NOMO-1 (cell line): ENCODE results near the gene PRKCA.

Experiments
- DNase-seq, 2 experiments: peaks; one replicate each; lab custom pipeline; 2025; ENCODE audit not compliant: unreplicated experiment in 2 of 2; lab: John Stamatoyannopoulos, UW

Gene PRKCA

DNA sequence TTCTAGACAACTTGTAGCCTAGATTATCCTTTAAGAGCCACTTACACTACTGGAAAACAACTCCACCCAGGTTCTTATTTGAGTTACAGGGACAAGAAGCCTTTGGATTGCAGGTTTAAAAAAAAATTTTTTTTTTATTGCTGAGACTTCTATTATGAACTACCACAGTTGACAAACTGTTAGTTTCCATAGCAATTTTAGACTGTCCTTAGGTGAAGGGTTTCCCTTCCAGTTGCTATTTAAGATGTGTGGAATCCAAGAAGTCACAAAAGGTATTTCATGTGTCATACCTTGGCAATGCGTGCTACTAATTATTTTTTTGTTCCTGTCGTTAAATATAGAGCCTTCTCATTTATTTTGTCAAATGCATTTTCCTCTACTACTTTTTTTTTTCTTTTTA is 253.2 kb downstream of the PRKCA start:
- no peak for DNase-seq

DNA sequence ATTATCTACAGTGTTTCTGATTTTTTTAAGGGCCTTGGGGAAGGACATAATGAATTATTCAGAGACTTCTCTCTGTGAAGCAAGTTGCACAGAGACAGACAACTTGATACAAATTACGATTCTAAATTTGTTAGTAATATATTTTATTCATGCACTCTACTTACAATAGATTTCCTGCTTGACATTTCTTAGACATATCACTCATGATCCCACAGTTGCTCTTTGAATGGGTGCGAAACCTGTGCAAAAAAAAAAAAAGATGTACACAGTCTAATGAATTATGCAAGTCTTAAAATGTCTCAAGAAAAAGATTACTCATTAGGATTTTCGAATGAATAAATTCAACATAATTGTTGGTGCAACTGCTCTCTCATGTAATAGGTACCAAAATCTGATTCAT is 254.8 kb downstream of the PRKCA start:
- no peak for DNase-seq

DNA sequence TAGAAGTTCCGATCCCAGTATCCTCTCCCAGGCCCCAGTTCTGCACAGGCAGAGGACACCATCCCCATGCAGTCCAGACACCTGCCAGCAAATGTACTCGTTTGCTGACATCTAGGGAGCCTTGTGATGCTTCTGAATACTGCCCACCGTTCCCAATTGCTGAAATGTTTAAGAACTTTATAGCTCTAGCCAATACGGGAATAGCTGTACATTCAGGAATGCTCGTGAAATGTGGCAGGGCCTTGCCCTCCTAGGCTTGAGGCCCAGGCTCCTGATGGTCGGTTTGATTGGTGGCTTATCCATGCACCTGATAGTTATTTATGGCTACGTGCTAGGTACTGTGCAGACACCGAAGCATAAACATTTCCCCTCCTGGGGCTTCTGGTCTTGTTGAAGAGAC is 255.5 kb downstream of the PRKCA start:
- DNase-seq: no peak

DNA sequence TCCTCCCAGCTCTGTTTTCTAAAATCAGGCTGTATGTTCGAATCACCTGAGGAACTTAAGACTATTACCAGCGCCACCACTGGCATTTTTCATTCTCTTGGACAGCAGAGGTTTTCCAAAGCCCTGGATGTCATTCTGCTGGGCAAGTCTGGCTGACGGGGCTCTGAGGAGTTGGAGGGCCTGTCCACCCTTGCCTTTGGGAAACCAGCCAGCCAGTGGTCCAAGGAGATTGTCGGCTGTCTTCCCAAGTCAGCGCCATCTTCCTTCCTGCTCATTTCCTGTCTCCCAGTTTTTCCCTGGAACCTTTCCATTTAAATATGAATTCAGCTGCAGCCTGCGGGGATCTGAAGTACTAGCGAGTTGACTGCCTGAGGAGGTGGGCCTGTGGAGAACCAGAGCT is 258.3 kb downstream of the PRKCA start:
- DNase-seq: no peak

DNA sequence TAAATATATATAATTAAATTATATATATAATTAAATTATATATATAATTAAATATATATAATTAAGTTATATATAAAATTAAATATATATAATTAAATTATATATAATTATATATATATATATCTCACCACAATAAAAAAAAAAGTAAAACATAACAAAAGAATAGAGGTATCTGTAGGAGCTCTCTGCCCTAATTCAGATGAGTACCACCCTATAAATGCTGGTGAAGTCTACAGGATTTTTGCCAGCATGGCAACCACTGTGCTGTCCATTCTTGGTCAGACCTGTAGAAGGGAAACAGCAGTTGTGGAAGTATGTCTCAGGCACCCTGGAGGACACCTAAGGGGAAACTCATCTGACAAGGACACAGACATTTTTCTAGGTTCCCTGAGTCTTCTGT is 259.7 kb downstream of the PRKCA start:
- no peak for DNase-seq

DNA sequence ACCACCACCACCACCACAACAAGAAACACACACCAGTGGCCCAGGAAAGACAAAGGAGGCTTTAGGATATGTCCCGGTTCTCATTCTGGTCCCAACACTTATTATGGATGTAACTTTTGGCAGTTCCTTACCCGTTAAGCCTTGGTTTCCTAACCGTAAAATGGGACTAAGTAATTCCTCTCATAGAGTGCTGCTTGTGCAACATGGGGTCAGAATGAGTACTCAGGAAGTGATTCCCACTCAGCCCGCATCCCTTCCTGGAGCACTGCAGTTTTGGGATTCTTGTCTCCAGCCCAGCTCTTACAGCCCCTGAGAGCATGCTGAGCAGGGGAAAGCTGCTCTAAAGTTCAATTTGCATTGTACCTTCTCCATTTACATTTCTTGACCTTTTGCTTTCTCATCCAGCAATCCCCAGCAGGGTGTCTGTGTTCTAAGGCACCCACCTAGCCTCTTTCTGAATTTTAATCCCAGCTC is 262.6 kb downstream of the PRKCA start:
- no peak for DNase-seq

DNA sequence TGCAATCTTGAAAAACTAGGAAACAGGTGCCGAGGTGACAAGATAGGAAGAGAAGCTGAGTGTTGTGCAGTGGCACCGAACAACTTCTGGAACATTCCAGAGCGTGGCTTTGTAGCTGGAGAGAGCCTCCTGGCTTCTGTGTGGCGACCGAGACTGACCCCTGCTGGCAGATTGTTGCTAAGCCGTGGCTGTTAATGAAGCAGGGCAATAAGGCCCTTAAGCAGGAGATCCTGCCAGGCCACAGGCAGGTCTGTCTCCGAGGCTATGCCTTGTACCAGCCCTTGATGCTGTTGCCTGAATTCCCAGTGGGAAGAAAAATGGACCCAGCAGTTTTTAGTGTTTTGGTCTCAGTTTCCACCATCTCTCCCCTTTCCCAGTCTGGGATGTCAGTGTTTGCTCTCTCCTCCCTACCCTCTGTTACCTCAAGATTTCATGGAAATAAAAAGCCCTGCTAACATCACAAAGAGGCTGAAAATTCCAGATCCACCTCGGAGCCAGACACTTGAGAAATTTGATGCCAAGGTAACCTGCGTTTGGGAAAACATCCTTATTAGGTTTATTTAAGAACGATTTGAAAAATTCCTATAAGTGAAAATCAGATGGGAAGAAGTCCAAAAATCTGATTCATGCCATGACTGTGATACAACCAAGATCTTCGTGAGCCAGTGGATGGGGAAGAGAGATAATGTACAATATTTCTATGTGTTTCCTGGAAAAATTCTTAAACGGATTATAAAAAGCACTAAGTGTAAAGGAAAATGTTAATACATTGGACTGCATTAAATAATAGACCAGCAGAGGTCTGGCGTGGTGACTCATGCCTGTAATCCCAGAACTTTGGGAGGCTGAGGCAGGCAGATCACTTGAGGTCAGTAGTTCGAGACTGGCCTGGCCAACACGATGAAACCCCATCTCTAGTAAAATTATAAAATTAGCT is 265.1 kb downstream of the PRKCA start:
- peak; percentile 61 to 68 for DNase-seq

DNA sequence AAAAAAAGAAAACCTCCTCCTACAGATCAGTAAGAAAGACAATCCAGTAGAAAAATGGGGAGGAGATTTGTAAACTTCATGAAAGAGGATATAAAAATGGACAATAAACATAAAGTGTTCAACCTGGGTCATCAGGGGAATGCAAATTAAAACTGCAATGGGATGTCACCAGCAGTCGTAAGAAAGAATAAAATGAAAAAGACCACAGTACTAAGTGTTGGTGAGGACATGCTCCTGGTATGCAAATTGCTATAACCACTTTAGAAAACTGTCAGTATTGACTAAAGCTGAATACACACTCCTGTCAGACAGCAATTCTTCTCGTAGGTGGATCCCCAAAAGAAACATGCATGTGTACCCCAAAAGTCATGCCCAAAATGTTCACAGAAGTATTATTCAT is 267.2 kb downstream of the PRKCA start:
- DNase-seq: no peak

DNA sequence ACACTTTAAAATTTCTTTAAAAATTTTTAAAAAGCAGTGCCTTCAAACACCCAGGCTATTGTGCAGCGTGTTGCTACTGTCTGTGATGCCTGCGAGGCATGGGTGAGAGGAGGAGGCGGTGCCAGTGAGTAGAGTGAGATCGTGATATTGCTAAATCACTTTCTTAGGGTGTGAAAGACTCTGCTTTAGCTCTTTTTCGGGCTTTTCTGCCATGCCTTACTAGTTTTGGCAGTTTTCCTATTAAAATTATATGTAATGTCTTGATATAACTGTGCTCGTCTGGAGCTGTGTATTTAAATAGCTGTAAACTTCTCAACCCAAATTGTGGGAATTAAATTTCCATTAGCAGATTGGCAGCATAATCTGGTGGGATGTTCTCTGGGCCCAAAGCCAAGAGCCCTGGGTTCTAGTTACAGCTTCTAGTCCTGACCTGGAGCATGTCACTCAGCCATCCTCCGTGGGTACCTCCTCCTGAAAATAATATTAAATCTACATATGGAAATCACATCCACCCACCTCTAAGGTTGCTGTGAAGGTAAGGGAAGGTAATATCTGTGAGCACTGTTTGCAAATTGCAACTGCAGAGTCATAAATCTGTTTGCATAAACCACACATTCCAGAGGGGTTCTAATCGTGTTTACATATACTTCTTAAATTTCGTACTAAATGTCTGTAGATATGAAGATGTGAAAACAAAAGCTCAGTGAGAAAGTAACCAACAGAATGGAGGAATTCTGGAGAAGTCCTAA is 268.2 kb downstream of the PRKCA start:
- no peak for DNase-seq

DNA sequence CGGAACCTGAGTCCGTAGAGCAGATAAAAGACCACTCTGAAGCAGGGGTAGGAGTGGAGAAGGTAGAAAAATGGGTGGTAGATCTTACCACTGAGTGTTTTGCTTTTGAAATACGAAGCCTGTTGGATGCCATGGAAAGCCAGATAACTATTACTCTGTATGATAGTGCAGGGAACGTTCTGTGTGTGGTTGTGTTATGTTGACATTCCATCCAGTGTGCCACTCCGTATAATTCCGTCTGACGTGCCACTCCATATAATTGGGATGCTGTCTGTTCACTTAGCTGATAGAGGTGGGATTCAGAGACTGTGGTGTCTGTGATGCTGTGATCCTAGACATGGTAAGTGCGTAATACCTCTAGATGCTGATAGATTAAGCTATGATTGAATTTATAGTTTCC is 269.3 kb downstream of the PRKCA start:
- no peak for DNase-seq

DNA sequence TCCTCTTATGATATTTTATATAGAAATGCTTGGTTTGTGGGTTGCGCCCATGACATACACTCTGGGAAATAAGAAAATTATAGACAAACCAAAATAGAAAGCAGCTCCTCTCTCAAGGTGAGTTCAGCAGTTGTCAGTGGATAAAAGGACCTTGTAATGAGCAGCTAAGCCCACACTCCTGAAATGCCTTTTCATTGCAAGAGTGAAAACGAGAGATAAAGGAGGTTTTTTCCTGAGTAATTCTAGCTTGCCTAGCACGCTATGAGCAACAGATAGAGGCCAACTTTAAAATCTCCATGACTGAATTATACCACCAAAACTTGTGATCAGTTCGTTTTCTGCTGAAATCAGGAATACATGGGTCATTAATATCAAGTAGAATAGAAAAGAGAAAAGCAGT is 270.7 kb downstream of the PRKCA start:
- DNase-seq: no peak

DNA sequence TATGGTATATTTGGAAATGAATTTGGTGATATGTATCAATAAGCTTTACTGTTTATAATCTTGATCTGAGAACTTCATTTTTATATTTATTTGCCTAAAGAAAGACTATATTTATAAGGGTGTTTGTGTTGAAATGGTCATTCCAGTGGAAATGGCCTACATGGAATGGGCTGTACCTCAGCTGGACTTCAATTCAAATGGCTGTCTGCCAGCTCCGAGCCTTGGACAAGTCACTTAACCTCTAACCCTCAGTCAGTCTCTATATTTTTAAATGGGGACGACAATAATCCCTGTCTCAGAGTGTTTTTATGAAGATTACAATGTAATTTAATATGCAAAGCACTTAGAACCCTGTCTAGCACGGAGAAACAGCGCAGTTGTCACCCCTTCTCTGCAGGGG is 271.7 kb downstream of the PRKCA start:
- no peak for DNase-seq

DNA sequence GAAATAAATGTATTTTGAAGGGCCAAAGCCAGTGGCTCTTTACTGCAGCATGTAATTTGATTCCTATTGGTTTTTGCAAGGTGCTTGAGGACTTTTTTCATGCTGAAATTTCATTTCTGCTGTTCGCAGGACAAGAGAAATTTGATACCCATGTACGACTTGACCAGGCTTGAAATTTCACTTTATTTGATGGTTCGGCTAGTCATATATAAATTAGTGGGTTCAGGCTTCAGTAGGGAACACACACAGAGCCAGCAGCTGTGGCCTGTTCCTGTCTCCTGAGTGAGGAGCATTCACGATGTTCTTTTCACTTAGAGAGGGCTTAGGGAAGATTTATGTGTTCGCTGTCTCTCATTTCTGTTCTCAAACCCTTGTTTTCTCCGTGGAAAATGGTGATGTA is 274.1 kb downstream of the PRKCA start:
- DNase-seq: no peak

DNA sequence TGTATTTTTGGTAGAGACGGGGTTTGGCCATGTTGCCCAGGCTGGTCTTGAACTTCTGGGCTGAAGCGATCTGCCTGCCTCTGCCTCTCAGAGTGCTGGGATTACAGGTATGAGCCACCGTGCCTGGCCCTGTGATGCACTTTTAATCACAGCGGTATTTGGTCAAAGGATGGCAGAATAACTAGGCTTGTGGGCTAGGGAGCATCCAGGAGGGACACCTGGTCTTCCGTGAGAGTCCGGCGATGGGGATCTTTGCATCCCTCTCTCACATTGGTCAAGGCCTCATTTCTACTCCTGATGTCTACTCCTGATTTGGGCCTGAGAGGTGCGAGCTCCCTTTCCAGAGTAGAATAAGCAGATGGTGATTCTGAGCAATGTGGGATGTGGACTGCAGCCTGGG is 274.6 kb downstream of the PRKCA start:
- DNase-seq: no peak

DNA sequence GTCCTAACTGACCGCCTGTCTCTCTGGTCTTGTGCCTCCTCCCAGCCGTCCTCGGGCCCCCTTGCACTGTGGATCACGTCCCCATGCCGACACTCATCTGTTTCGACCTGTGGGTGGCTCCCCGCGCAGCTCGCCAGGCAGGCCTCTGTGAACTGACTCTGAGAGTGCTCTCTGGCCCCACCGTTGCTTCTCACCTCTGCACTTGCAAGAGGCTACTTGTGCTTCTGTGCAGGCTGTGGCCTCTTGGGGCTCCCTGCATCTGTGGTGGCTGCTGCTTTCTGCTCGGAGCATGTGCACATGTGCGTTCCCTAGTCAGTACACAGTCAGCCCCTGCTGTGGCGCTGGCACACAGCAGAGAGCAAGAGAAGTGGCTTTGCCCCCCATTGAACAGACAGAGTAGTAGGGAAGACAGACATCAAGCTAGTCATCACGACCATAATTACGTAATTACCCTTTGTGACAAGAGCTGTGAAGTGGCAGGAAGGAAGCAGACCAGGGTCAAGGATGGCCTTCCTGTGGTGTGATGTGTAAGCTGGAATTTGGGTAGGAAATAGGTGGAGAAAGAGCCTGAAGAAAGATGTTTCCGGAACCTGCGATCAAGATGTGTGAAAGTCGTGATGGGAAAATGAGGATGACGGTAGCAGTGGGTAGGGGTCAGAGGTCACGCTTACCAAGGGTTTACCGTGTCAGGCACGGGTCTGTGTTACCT is 276.5 kb downstream of the PRKCA start:
- DNase-seq: peak in 1 of 2 experiments; percentile 4

DNA sequence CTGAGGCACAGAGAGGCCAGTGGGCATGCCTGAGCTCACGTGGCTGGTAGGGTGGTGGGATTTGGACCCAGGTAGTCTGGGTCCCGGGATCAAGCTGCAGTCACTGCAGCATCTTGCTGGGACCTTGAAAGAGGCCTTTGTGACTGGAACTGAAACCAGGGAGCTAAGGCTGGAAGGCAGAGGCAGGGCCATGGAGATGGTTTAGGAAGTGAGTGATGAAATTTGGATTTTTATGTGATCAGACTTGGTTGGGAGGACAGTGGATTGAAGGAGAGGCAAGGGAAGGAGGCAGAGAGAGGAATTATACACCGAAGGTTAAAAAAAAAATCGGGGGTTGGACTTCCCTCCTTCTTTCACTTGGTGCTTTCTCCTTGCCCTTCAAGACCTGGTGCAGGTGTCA is 277.1 kb downstream of the PRKCA start:
- DNase-seq: no peak

DNA sequence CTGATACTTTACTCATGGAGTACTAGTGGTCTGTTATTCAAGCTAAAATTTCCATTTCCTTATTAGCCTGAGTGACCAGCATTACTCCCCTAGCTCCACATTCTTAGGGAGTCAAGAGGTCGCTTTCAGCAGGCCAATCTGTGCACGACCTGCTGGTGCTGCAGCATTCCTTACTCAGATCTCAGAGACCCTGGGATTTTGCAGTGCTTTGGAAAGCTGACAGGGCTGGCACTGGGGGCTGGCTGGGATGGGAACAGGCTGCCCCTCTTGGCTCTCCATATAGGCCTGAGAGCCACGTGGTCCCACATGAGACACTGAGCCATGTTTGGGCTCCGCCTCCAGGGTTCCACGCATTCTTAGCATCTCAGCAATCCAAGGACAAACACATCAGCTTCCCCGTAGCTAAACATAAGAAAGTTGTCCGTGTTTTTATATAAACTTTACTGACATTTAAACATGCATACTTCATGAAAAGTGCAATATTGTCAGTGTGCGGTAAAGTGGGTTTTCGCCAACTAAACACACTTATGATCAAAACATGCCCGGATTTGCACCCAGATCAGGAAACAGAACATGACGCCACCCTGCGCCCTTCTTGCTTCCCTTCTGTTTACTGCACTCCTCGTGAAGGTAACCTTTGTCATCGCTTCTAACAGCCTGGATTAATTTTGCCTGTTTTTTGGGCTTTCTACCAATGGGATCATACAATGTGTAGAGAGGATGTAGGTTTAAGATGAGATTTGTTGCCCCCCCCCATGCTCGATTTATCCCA is 278.0 kb downstream of the PRKCA start:
- no peak for DNase-seq

DNA sequence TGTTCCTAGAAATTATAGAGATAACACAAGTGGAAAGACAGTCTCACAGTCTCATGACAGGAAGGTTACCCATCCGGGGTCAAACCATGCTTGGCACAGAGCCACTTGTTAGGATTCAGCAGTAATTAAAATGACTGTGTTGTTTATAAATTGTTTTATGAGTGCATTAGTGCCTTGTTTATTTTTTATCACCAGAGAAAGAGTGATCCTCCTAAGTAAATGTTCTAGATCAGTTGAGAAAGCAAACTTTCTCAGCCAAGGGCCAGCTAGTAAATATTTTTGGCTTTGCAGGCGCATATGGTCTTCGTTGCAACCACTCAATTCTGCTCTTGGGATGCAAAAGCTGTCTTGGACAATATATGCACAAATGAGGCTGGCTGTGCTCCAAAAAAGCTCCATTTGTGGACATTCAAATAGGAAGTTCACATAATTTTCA is 278.6 kb downstream of the PRKCA start:
- no peak for DNase-seq

DNA sequence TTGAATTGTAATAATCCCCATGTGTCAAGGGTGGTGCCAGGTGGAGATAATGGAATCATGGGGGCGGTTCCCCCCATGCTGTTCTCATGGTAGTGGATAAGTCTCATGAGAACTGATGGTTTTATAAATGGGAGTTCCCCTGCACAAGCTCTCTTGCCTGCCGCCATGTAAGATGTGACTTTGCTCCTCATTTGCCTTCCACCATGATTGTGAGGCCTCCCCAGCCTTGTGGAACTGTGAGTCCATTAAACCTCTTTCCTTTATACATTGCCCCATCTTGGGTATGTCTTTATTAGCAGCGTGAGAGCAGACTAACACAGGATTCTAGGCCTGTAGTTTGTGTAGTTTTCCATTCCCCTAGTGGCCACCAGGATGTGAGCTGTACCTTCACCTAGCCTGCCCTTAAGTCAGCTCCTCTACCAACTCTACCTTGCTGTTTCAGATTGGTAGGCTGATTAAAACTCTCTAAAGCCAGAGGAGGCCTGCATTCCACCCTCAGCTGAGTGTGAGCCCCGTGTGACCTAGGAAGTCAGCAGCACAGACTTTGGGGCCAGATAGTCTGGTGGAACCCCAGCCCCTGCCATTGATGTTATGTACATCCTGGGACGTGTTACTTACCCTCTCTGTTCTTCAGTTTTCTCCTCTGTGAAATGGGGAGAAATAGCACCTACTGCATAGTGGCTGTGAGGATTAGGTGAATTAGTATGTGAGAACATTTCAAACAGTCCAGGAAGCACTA is 280.1 kb downstream of the PRKCA start:
- DNase-seq: no peak
